ENCODE data around the gene ATRNL1.

ATRNL1 gene

GRCh38 chr10:115604627-115605026 lies 511.5 kb downstream of the ATRNL1 start:
- no peak for DNase-seq (ENCODE audit: low read depth)

- no peak for DNase-seq (ENCODE audit: low read depth)
Measured at GRCh38 chr10:115606086-115606485, 512.9 kb downstream of the ATRNL1 start.

GRCh38 chr10:115606741-115607140 lies 513.6 kb downstream of the ATRNL1 start:
- DNase-seq (ENCODE audit: low read depth): no peak

DNA sequence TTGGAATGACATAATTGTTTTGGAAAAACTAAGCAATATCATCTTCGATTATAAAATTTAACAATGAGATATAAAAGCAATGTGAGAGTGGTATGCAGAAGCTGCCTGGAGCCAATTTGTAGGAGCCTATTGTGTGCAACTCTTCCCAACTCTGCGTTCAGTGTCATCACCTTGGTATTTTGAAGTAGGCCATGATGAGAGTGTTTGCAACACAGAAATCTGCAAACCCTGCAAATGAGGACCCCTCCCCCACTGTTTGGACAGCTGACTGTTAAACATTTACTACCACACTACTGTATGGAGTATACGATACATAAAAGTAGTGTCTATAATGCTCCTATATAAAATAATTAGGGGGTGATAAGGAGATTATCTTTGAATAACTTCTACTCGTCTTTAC lies 531.3 kb downstream of the ATRNL1 start:
- DNase-seq (ENCODE audit: low read depth): no peak

DNA sequence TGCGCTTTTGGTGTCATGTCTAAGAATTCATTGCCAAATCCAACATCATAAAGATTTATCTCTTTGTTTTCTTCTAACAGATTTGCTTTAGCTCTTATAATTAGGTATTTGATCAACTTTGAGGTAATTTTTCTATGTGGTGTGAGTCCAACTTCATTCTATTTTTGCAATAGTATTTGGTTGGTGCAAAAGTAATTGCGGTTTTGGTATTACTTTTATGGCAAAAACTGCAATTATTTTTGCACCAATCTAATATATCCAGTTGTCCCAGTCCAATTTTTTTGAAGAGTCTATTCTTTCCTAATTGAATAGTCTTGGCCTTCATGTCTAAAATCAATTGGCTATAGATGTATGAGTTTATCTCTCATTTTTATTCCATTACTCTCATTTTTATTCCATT lies 535.5 kb downstream of the ATRNL1 start:
- no peak for DNase-seq (ENCODE audit: low read depth)

GRCh38 chr10:115638246-115638645 lies 545.1 kb downstream of the ATRNL1 start:
- no peak for DNase-seq (ENCODE audit: low read depth)

DNA sequence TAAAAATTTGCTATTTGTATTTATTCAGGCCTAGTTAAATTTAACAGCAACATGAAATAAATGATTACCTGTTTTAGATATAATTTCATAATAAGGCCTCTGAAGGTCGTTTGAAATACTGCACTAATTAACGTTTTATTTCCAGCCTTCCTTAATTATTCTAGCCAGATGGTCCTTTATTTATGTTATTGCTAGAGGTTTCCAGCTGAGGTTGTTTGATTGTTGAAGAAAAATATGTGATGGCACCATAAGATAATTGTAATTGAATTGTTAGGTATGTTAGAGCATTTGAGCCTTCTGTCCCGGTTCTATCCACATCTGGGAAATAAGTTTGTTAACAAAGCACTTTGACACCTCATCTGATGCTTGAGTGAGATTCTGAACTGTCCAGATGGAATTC lies 556.1 kb downstream of the ATRNL1 start:
- DNase-seq (ENCODE audit: low read depth): no peak

DNA sequence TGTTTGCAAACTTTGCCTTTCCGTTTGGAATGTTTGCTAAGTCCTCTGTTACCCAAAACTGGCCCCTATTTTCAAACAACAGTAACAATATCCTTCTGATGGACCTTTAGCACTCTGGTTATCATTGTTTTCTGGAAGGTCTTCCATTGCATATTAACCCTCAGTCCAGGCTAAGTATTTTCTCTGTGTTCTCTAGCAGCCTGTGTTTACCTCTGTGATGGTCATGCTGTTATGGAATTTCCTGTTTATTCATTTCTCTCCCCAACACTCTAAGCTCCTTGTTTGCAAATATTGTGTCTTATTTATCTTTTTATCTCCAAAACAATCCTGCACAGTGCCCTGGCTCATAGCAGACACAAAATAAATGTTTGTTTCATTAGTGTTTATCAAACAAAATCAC lies 560.3 kb downstream of the ATRNL1 start:
- no peak for DNase-seq (ENCODE audit: low read depth)

DNA sequence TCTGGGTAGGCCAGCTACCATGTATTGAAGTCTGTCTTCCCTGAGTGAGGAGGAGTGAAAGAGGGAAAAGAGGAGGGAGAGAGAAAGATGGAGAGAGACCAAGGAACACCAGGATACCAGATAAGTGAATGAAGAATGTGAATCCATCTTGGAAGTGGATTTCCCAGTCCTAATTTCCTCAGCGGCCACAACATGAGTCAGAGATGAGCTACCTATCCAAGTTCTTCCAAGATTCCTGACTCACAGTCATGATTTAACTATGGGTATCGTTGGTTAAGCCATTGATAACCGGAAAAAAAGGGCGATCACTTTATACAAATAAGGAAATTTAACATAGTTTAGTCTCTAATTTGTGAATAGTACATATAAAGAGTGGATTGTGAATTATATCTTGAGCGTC lies 561.8 kb downstream of the ATRNL1 start:
- DNase-seq (ENCODE audit: low read depth): no peak

DNA sequence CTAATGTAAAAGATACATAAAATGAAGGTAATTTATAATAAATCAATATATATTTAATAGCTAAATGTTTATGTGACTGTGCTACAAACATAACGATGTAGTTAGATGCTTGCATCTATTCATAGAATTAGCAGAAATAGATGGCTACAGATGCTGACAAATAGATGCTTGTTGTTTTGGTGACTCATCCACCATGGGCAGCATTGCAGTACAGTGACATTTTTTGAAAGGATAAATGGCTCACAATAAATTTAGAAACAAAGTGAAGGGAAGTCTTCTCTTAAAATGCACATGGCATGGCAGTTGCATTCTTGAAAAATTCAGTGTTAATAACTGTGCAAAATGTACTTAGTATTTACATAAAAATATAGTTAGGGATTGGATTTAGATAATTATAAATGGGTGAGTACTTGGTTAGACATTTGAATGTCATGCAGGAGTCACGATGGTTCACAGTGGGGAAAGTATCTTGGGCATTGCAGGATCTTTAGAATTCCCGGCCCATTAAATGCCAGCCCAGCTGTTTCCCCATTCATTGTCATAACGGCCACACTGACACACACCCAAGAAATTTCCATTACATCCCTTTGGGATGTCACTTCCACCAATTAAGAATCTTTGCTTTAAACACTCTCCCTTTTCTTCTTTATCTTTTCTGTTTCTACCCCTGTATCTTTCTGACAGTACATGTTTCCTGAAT lies 564.1 kb downstream of the ATRNL1 start:
- no peak for DNase-seq (ENCODE audit: low read depth)

- DNase-seq (ENCODE audit: low read depth): peak; percentile 2
Measured at GRCh38 chr10:115659616-115660015, 566.5 kb downstream of the ATRNL1 start.

- DNase-seq (ENCODE audit: low read depth): no peak
Measured at GRCh38 chr10:115660391-115660790, 567.2 kb downstream of the ATRNL1 start.

- DNase-seq (ENCODE audit: low read depth): no peak
Measured at GRCh38 chr10:115662422-115662821, 569.3 kb downstream of the ATRNL1 start.

DNA sequence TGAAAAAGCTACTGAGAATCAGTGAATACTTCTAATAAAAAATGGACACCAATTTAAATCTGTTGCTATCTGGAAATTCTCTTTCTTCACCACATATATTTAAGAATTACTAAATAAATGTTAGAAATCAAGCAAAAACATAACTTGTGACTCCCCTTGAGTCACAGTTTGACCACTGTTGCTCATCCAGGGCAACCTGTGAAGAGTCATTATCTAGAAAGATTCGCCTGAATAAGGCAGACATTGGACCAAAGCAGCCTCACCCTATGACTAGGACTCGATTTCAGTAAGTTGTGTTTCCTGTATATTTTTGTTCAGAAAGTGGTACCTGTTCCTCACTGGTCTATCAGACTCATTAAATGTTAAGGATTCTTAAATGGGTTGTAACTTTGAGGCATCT lies 572.4 kb downstream of the ATRNL1 start:
- DNase-seq (ENCODE audit: low read depth): no peak

- no peak for DNase-seq (ENCODE audit: low read depth)
Measured at GRCh38 chr10:115674496-115674895, 581.3 kb downstream of the ATRNL1 start.

DNA sequence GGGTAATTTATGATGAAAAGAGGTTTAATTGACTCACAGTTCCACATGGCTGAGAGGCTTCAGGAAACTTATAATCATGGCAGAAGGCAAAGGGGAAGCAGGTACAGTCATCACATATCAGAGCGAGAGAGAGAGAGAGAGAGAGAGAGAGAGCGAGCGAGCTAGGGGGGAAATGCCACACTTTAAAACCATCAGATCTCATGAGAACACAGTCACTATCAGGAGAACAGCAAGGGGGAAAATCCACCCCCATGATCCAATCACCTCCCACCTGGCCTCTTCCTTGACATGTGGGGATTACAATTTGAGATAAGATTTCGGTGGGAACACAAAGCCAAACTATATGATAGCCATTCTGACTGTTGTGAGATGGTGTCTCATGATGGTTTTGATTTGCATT lies 603.6 kb downstream of the ATRNL1 start:
- no peak for DNase-seq (ENCODE audit: low read depth)

DNA sequence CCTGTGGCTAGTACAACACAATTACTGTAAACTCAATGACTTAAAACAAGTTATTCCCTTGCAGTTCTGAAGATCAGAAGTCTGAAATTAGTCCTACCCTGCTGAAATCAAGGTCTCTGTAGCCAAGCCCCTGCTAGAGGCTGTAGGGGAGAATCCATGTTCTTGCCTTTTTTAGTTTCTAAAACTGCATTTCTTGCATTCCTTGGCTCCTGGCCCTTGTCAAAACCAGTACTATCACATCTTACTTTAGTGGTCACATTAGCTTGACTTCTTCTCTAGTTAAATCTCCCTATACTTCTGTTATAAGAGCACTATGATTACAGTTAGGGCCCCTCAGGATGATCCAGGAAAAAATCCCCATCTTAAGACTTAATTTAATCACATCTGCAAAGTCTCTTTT lies 612.9 kb downstream of the ATRNL1 start:
- DNase-seq (ENCODE audit: low read depth): no peak

GRCh38 chr10:115706488-115707076 lies 613.4 kb downstream of the ATRNL1 start:
- peak; percentile 11 for DNase-seq (ENCODE audit: low read depth)

DNA sequence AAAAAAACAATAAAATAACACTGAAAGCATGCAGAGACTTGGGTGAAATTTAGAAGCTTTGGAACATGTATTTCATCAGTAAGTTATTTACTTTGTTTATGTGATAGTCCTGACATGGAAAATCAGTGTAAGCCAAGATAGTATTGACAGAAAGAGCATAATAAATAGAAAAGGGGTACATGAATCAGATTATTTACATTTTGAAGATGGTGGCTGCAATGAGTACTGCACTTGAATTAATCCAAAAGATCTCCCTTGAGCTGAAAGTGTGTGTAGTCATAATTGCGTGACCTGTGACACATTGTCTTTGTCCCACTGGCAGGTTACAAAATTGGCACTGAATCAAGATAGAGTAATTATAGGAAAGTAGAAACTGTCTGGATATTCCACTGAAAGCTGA lies 617.0 kb downstream of the ATRNL1 start:
- no peak for DNase-seq (ENCODE audit: low read depth)

GRCh38 chr10:115711306-115711705 lies 618.1 kb downstream of the ATRNL1 start:
- no peak for DNase-seq (ENCODE audit: low read depth)

- no peak for DNase-seq (ENCODE audit: low read depth)
Measured at GRCh38 chr10:115720121-115720520, 627.0 kb downstream of the ATRNL1 start.

GRCh38 chr10:115727129-115727528 lies 634.0 kb downstream of the ATRNL1 start:
- DNase-seq (ENCODE audit: low read depth): no peak

DNA sequence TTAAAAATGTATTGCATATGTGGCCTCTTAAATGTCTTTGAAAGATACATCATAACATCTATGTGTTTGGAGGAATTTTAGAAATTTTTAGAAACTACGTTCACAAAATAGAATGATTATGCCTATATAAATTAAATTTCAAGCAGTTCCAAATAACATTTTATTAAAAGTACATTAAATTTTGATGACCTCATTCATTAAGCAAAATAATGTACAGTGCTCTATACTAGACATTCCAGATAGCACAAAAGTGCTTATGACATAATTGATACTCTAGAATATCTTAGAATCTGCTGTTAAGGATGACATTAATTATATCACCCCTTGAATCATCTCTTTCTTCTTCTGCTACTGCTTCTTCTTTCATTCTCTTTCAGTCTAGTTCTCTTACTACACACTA lies 650.9 kb downstream of the ATRNL1 start:
- DNase-seq (ENCODE audit: low read depth): no peak

DNA sequence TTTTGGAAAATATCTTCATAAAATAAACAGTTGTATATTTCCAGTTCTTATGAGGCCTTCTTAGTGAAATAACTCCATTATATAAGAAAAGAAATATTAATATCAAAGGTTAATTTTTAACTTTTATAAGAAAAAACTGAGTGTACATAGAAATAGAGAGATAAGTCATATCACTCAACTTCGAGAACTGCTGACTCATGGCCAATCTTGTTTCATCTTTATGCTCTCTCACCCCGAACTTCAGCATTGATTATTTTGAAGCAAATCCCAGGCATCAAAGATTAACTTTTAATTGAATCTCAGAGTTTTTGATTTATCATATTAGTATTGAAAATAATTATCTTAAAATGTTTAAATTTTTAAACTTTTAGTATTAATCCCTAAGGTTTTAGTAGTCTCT lies 652.8 kb downstream of the ATRNL1 start:
- no peak for DNase-seq (ENCODE audit: low read depth)
